OCI-LY1 (cell line): ENCODE results near the gene SLC22A17.

Experiments used
- CTCF ChIP-seq: fragments of 200-600 bp; sonication (generic), shearing (Covaris generic); IDR thresholded peaks from 2 replicates; pipeline ENCODE4 v1.5.1; 2017; ENCODE audit warnings: mild to moderate bottlenecking, antibody characterized with exemption, low read length, moderate library complexity, mixed read lengths
- EZH2 ChIP-seq: fragments of 200-600 bp; sonication (generic), shearing (Covaris generic); IDR thresholded peaks from 2 replicates; pipeline ENCODE4 v1.8.0; 2017; ENCODE audit warnings: borderline replicate concordance, mixed run types, mild to moderate bottlenecking, antibody characterized with exemption, low read length, moderate library complexity, mixed read lengths

DNA sequence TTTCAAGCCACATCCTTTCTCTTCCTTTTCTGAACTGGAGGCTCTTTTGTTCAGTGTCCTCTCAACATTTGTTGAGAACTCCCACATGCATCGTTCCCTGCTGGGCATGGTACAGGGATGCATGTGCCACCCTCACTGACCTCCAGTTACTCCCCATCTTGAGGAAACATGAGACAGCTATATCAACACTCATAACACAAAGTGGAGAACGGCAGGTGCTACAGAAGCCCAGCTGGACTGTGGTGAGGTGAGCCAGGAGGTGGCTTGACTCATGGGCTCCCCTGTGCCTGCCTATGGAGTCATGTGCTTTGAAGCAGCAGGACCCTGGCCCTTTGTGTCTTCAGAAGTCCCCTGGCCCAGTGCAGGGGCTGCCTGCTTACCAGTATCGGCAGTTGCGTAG, 45.7 kb upstream of the SLC22A17 start:
- TF ChIP-seq CTCF (no peak), EZH2 (no peak)
